ENCODE data around the gene ANO2. TPM values are rescaled to one million over a fixed set of nuclear protein-coding genes. Genes with fewer than 3 reads are reported as not detected.

The ANO2 gene
- polyA plus RNA-seq, 1 donor from 2014 or later = 1.8 TPM

DNA sequence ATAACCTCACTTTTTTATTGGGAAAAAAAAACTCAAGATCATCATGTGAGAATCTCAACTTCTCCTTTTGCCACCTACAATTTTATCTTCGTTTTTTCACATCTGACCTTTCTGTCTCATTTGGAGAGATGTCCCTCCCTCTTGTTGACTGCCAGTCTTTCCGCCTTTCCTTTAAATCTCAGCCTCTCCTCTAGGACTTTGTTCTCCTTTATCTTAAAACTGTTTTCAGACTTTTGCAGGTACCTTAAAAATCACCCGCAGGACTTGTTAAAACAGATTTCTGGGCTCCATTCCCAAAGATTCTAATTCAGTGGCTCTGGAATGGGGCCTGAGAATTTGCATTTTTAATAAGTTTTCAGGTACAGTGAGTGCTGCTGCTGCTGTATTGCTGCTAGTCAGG lies 289.9 kb downstream of the ANO2 start:
- Histone ChIP-seq H3K79me2 (replicated peaks; ENCODE audit: insufficient read depth, low read length) (no peaks in the 10 kb centered on the region), H3K9me3 (ENCODE audit: low read length) (no peaks in the 10 kb centered on the region), H3K27me3 (ENCODE audit: insufficient read depth, low read depth, low read length) (no peaks in the 10 kb centered on the region), H2AFZ (ENCODE audit: low read depth, low read length) (no peak overlapping the region), H3K9me2 (ENCODE audit: insufficient read depth, low read length) (no peaks in the 10 kb centered on the region), H3K4me3 (ENCODE audit: low read length) (no peak overlapping the region), H3K4me2 (ENCODE audit: low read length) (no peak overlapping the region), H3K27ac (ENCODE audit: low read length) (no peak overlapping the region), H3F3A (ENCODE audit: insufficient read depth, low read length, poor library complexity, severe bottlenecking) (no peaks in the 10 kb centered on the region), H3K36me3 (ENCODE audit: insufficient read depth, low read length) (no peaks in the 10 kb centered on the region), H4K20me1 (ENCODE audit: insufficient read depth) (no peaks in the 10 kb centered on the region), H3K9ac (ENCODE audit: low read length) (no peak overlapping the region)
- TF ChIP-seq MXI1 (conservative IDR thresholded peaks at IDR 0.05; ENCODE audit: poor library complexity, severe bottlenecking) (no peak), POLR2AphosphoS5 (IDR thresholded peaks at IDR 0.05) (no peak), EP300 (conservative IDR thresholded peaks at IDR 0.05; ENCODE audit: poor library complexity, severe bottlenecking) (no peak), TAF1 (IDR thresholded peaks at IDR 0.05; ENCODE audit: low read depth) (no peak), RAD21 (conservative IDR thresholded peaks at IDR 0.05) (no peak), SMC3 (conservative IDR thresholded peaks at IDR 0.05; ENCODE audit: poor library complexity) (no peak), EZH2 (IDR thresholded peaks at IDR 0.05; ENCODE audit: borderline replicate concordance, insufficient read depth, low read length, poor library complexity, severe bottlenecking) (no peak)
- TF ChIP-seq, protein P1, sequence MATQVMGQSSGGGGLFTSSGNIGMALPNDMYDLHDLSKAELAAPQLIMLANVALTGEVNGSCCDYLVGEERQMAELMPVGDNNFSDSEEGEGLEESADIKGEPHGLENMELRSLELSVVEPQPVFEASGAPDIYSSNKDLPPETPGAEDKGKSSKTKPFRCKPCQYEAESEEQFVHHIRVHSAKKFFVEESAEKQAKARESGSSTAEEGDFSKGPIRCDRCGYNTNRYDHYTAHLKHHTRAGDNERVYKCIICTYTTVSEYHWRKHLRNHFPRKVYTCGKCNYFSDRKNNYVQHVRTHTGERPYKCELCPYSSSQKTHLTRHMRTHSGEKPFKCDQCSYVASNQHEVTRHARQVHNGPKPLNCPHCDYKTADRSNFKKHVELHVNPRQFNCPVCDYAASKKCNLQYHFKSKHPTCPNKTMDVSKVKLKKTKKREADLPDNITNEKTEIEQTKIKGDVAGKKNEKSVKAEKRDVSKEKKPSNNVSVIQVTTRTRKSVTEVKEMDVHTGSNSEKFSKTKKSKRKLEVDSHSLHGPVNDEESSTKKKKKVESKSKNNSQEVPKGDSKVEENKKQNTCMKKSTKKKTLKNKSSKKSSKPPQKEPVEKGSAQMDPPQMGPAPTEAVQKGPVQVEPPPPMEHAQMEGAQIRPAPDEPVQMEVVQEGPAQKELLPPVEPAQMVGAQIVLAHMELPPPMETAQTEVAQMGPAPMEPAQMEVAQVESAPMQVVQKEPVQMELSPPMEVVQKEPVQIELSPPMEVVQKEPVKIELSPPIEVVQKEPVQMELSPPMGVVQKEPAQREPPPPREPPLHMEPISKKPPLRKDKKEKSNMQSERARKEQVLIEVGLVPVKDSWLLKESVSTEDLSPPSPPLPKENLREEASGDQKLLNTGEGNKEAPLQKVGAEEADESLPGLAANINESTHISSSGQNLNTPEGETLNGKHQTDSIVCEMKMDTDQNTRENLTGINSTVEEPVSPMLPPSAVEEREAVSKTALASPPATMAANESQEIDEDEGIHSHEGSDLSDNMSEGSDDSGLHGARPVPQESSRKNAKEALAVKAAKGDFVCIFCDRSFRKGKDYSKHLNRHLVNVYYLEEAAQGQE (IDR thresholded peaks at IDR 0.05; ENCODE audit: borderline replicate concordance) = no peak
- TF ChIP-seq, protein P2, sequence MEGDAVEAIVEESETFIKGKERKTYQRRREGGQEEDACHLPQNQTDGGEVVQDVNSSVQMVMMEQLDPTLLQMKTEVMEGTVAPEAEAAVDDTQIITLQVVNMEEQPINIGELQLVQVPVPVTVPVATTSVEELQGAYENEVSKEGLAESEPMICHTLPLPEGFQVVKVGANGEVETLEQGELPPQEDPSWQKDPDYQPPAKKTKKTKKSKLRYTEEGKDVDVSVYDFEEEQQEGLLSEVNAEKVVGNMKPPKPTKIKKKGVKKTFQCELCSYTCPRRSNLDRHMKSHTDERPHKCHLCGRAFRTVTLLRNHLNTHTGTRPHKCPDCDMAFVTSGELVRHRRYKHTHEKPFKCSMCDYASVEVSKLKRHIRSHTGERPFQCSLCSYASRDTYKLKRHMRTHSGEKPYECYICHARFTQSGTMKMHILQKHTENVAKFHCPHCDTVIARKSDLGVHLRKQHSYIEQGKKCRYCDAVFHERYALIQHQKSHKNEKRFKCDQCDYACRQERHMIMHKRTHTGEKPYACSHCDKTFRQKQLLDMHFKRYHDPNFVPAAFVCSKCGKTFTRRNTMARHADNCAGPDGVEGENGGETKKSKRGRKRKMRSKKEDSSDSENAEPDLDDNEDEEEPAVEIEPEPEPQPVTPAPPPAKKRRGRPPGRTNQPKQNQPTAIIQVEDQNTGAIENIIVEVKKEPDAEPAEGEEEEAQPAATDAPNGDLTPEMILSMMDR (IDR thresholded peaks at IDR 0.05; ENCODE audit: poor library complexity, severe bottlenecking) = no peak

- Histone ChIP-seq H2AFZ (ENCODE audit: low read depth, low read length) (no peak overlapping the region), H3K9ac (ENCODE audit: low read length) (no peak overlapping the region), H3K4me3 (ENCODE audit: low read length) (no peak overlapping the region), H3F3A (ENCODE audit: insufficient read depth, low read length, poor library complexity, severe bottlenecking) (no peaks in the 10 kb centered on the region), H3K79me2 (replicated peaks; ENCODE audit: insufficient read depth, low read length) (no peaks in the 10 kb centered on the region), H3K4me2 (ENCODE audit: low read length) (no peak overlapping the region), H4K20me1 (ENCODE audit: insufficient read depth) (no peaks in the 10 kb centered on the region), H3K27me3 (ENCODE audit: insufficient read depth, low read depth, low read length) (no peaks in the 10 kb centered on the region), H3K9me2 (ENCODE audit: insufficient read depth, low read length) (no peaks in the 10 kb centered on the region), H3K9me3 (ENCODE audit: low read length) (no peaks in the 10 kb centered on the region), H3K36me3 (ENCODE audit: insufficient read depth, low read length) (no peaks in the 10 kb centered on the region), H3K27ac (ENCODE audit: low read length) (no peak overlapping the region)
- TF ChIP-seq MXI1 (conservative IDR thresholded peaks at IDR 0.05; ENCODE audit: poor library complexity, severe bottlenecking) (no peak), EZH2 (IDR thresholded peaks at IDR 0.05; ENCODE audit: borderline replicate concordance, insufficient read depth, low read length, poor library complexity, severe bottlenecking) (no peak), POLR2AphosphoS5 (IDR thresholded peaks at IDR 0.05) (no peak), SMC3 (conservative IDR thresholded peaks at IDR 0.05; ENCODE audit: poor library complexity) (no peak), RAD21 (conservative IDR thresholded peaks at IDR 0.05) (no peak)
- TF ChIP-seq, protein P2 (IDR thresholded peaks at IDR 0.05; ENCODE audit: poor library complexity, severe bottlenecking) = no peak
Observed at GRCh38 chr12:5654019-5654418, 291.0 kb downstream of the ANO2 start.

All from neural cell (in vitro differentiated cells).